Heart left ventricle (tissue), 16 donors: Measurements from ENCODE around the gene RNU7-1. TPM values are rescaled to one million over a fixed set of nuclear protein-coding genes. Genes with fewer than 3 reads are reported as not detected.

Experiments
- ATAC-seq, 4 donors: fragments of 200-7000 bp; cut with Tn5 transposase; one replicate each; pipeline ENCODE4 v1.9.1; 2020 to 2022; ENCODE audit warnings: moderate library complexity in 4 of 4, mild to moderate bottlenecking in 3 of 4, moderate number of reproducible peaks in 1 of 4
- DNase-seq, 5 donors: peaks; one replicate each; pipeline ENCODE4 v3.0.0-alpha.2; 2020
- H3K27ac ChIP-seq, 12 donors: fragments of 200-600 bp; sonication (generic) in 4 of 12; one replicate each; pipeline versions ENCODE4 v1.5.0 to v1.8.0; 2016 to 2022; ENCODE audit warnings: mild to moderate bottlenecking in 2 of 12
- H3K27me3 ChIP-seq, 9 donors: fragments of 200-600 bp; sonication (generic) in 2 of 9; one replicate each; pipeline versions ENCODE4 v1.5.1 to v1.8.0; 2016 to 2022; ENCODE audit warnings: mild to moderate bottlenecking in 3 of 9
- H3K36me3 ChIP-seq, 9 donors: fragments of 200-600 bp; sonication (generic) in 2 of 9; one replicate each; pipeline versions ENCODE4 v1.5.0 to v1.8.0; 2018 to 2022; ENCODE audit warnings: mild to moderate bottlenecking in 2 of 9
- H3K4me1 ChIP-seq, 12 donors: fragments of 200-600 bp; sonication (generic) in 4 of 12; one replicate each; pipeline versions ENCODE4 v1.5.0 to v1.8.0; 2016 to 2022; ENCODE audit warnings: mild to moderate bottlenecking in 3 of 12
- H3K4me3 ChIP-seq, 12 donors: fragments of 200-600 bp; sonication (generic) in 4 of 12; one replicate each; pipeline versions ENCODE4 v1.5.0 to v1.8.0; 2017 to 2022; ENCODE audit warnings: mild to moderate bottlenecking in 9 of 12, moderate library complexity in 4 of 12
- H3K9me3 ChIP-seq, 12 donors: fragments of 200-600 bp; sonication (generic) in 4 of 12; one replicate each; pipeline versions ENCODE4 v1.5.0 to v1.8.0; 2016 to 2022; ENCODE audit warnings: mild to moderate bottlenecking in 1 of 12
- CTCF ChIP-seq, 12 donors: fragments of 200-600 bp; sonication (generic) in 4 of 12; IDR thresholded peaks; one replicate each; pipeline versions ENCODE4 v1.5.0 to v1.8.0; 2018 to 2022; ENCODE audit warnings: antibody characterized with exemption in 12 of 12, mild to moderate bottlenecking in 5 of 12
- POLR2A ChIP-seq, 2 donors: fragments of 450-650 bp; IDR thresholded peaks; one replicate each; pipeline ENCODE4 v1.6.1; 2017; ENCODE audit warnings: antibody characterized with exemption in 2 of 2, mild to moderate bottlenecking in 2 of 2, moderate library complexity in 2 of 2
- WGBS, 4 donors: extraction: QIAGEN DNeasy Blood & Tissue Kit in 2 of 4; methylation state at CpG; one replicate each; pipeline versions ENCODE4 v1.1.5 to v1.1.7; 2013 to 2018; 5-methylcytosine and 5-hydroxymethylcytosine counted together
- intact Hi-C, 10 donors: fragments of 100-400 bp; cut with DNase I; formaldehyde crosslinking; loops; one replicate each; pipeline versions ENCODE4 v1.11.1 to v1.14.2; 2022
- polyA plus RNA-seq, 2 donors: library from polyadenylated mRNA; stranded (reverse); fragments of 200-250 nt; gene quantifications; one replicate each; pipeline ENCODE4 v1.2.3, GENCODE V29; 2013
- total RNA-seq, 9 donors: library from RNA; depleted of rRNA in 2 of 9; stranded (reverse); fragments of >200 nt in 2 of 9; fragmentation: NEBNext Ultra II Directional in 3 of 9; extraction: Animal tissue kit (Norgen Biotek cat#: 25700) in 3 of 9; gene quantifications; one replicate each; pipeline versions ENCODE4 v1.1.0 to v1.2.4, GENCODE V29; 2016 to 2023
- donor health status: ischemic (EF 13 %, LVEDD 7.1; RV severe dilation, severe dysfunction).
- donor health status: healthy with polysubstance abuse.
- donor health status: DM: no; HTN: yes; CAD: no.
- donor health status: DM: no; HTN: no; CAD: no.
- donor health status: ischemic (EF 25% LVEDD 6.9; RV normal size, moderate dysfunction).
- donor health status: ischemic (EF 25% LVEDD 5.7; RV mildly dilated, moderate dysfunction).
- donor health status: healthy.
- donor health status: DM: yes; HTN: yes; CAD: no.
- donor health status: ischemic (EF 35%, LVEDD 5.7; RV mildly dilated, moderate dysfunction).
- donor health status: nonischemic (EF 11% LVEDD 7.7; RV severe dilation, severe dysfunction).
- donor health status: DM: yes; HTN: yes; CAD: no.
- donor health status: PGD.
- donor health status: ischemic (EF 29% LVEDD 5.4; RV normal size, mild dysfunction).
- donor health status: nonischemic (EF 23%, LVEDD 6.1; RV moderate dilation, normal function).

The RNU7-1 gene
- total and polyA plus RNA-seq, 11 donors: not detected

GRCh38 chr12:6939191-6939540 is 4.5 kb upstream of the RNU7-1 start:
- H3K36me3 ChIP-seq: peaks cover 0 to 52% (median 38%) of the 10 kb centered on the region in 9 donors
- intact Hi-C loops: loop anchor here in 3 of 10 donors (2.0 to 5.0 kb wide), 2 partner anchors 14 to 67 kb away; partner anchors contain the start of gene SPSB2 (in 1 of the 3)
- no peak for ATAC-seq
- 65 to 85% (median 72%) methylated on average over 2 of the region's 2 CpGs for WGBS, 4 donors
- H3K4me3 ChIP-seq: no peak overlapping the region
- no peaks in the 10 kb centered on the region for H3K27me3 ChIP-seq
- H3K27ac ChIP-seq: peak overlapping the region in 3 of 12 donors; percentile 87 to 98 (median 96)
- peaks cover 3 to 74% (median 44%) of the 10 kb centered on the region in 12 donors for H3K4me1 ChIP-seq
- no peaks in the 10 kb centered on the region for H3K9me3 ChIP-seq
- DNase-seq: no peak
- TF ChIP-seq CTCF (IDR thresholded peaks at IDR 0.05) (no peak), POLR2A (IDR thresholded peaks at IDR 0.05) (no peak)

DNA sequence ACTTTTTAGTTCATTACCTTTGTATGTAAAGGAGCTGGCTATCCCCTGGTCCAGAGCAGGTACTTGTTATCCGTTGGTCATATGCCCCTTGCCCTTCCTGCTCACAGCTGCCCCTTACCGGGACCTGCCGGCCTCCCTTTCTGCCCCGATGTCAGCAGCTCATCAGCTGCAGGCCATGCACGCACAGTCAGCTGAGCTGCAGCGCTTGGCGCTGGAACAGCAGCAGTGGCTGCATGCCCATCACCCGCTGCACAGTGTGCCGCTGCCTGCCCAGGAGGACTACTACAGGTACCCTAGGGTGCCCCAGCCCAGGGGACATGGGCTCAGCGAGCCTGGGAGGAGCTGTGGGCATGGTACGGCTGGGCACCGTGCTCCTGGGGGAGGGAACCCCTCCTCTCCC is 2.3 kb upstream of the RNU7-1 start:
- peaks cover 0 to 43% (median 28%) of the 10 kb centered on the region in 9 donors for H3K36me3 ChIP-seq
- H3K4me3 ChIP-seq: no peak overlapping the region
- TF ChIP-seq CTCF (IDR thresholded peaks at IDR 0.05) (no peak), POLR2A (IDR thresholded peaks at IDR 0.05) (no peak)
- intact Hi-C loops: loop anchor here in 5 of 10 donors (5.0 to 10.0 kb wide), 4 partner anchors 151 to 166 kb away; partner anchors contain the start of genes C1R (in 4 of the 5) and C1RL (in 2 of the 5)
- 65 to 78% (median 68%) methylated on average over 10 to 12 of the region's 12 CpGs for WGBS, 4 donors
- H3K9me3 ChIP-seq: no peaks in the 10 kb centered on the region
- H3K27me3 ChIP-seq: no peaks in the 10 kb centered on the region
- H3K27ac ChIP-seq: peak overlapping the region in 6 of 12 donors; percentile 0 to 96 (median 32)
- peaks cover 3 to 70% (median 48%) of the 10 kb centered on the region in 12 donors for H3K4me1 ChIP-seq
- no peak for ATAC-seq
- DNase-seq: peak in 1 of 5 donors; percentile 61

DNA sequence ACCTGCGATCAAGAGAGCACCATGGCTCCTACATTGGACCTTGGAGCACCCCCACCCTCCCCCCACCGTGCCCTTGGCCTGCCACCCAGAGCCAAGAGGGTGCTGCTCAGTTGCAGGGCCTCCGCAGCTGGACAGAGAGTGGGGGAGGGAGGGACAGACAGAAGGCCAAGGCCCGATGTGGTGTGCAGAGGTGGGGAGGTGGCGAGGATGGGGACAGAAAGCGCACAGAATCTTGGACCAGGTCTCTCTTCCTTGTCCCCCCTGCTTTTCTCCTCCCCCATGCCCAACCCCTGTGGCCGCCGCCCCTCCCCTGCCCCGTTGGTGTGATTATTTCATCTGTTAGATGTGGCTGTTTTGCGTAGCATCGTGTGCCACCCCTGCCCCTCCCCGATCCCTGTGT is 1.8 kb upstream of the RNU7-1 start:
- H3K4me3 ChIP-seq: no peak overlapping the region
- intact Hi-C loops: loop anchor here in 5 of 10 donors (5.0 to 10.0 kb wide), 4 partner anchors 151 to 166 kb away; partner anchors contain the start of genes C1R (in 4 of the 5) and C1RL (in 2 of the 5)
- TF ChIP-seq CTCF (IDR thresholded peaks at IDR 0.05): no peak
- H3K27me3 ChIP-seq: no peaks in the 10 kb centered on the region
- 77 to 82% (median 80%) methylated on average over 12 of the region's 12 CpGs for WGBS, 4 donors
- DNase-seq (peak in 1 of 5 donors; percentile 55), ATAC-seq (no peak)
- H3K9me3 ChIP-seq: no peaks in the 10 kb centered on the region
- H3K27ac ChIP-seq: peak overlapping the region in 6 of 12 donors; percentile 0 to 96 (median 32)
- peaks cover 0 to 48% (median 33%) of the 10 kb centered on the region in 9 donors for H3K36me3 ChIP-seq
- H3K4me1 ChIP-seq: peaks cover 3 to 73% (median 52%) of the 10 kb centered on the region in 12 donors

GRCh38 chr12:6942331-6942665 is 1.3 kb upstream of the RNU7-1 start:
- ATAC-seq: no peak
- H3K27ac ChIP-seq: peak overlapping the region in 9 of 12 donors; percentile 96 to 99 (median 98)
- H3K9me3 ChIP-seq: no peaks in the 10 kb centered on the region
- H3K36me3 ChIP-seq: peaks cover 0 to 49% (median 35%) of the 10 kb centered on the region in 9 donors
- 87 to 95% (median 93%) methylated on average over 8 to 11 of the region's 11 CpGs for WGBS, 4 donors
- H3K4me3 ChIP-seq: no peak overlapping the region
- TF ChIP-seq POLR2A (IDR thresholded peaks at IDR 0.05): no peak
- no peak for TF ChIP-seq CTCF (IDR thresholded peaks at IDR 0.05)
- intact Hi-C loops: loop anchor here in 5 of 10 donors (5.0 to 10.0 kb wide), 4 partner anchors 150 to 165 kb away; partner anchors contain the start of genes C1R (in 4 of the 5) and C1RL (in 2 of the 5)
- peaks cover 3 to 70% (median 46%) of the 10 kb centered on the region in 12 donors for H3K4me1 ChIP-seq
- peak in 1 of 5 donors; percentile 60 for DNase-seq
- no peaks in the 10 kb centered on the region for H3K27me3 ChIP-seq
